Measurements from ENCODE around the gene RDH13. TPM values are rescaled to one million over a fixed set of nuclear protein-coding genes. Genes with fewer than 3 reads are reported as not detected.

Gene RDH13
- total and polyA plus RNA-seq, 2 of the 8 experiments (the other 6 are each of a cell fraction or from before 2014, with no cell fraction given) = 15.9 to 31.5 TPM

DNA sequence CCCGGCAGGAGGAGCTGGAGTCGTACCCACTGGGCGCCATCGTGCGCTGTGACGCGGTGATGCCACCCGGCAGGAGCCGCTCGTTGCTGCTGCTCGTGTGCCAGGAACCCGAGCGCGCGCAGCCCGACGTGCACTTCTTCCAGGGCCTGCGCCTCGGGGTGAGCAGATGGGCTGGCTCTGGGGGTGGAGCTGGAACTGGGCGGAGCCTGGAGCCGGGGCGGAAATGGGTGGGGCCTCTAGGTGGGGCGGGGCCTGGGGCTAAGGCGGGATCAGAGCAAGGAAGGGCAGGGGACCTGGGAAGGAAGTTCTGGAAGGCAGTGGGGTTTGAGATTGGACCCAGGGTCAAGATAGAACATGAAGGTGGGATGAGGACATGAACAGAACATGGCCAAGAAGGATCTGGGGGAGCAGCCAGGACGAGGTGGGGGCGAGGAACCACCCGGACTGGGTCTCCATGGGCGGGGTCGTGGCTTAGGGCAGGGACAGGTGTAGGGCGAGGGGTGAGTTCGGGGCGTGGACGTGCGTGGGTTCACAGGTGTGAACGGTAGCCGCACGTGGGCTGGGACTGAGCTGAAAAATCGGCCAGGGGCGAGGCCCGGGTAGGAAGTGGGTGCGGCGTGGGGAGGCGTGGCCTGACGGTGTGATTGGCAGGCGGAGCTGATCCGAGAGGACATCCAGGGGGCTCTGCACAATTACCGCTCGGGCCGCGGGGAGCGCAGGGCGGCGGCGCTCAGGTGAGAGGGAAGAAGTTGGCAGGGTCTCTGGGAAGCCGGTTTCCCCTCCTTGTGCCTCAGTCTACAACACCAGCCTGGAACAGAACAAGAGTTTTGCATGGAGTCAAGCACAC is 17.4 kb upstream of the RDH13 start:
- Histone ChIP-seq H3K14ac (ENCODE audit: insufficient read length) (no peak overlapping the region), H4K8ac (ENCODE audit: extremely low read depth, insufficient read depth, low read length) (peak overlapping the region; percentile 89), H2BK20ac (ENCODE audit: low read length) (0 out of 2 replicates have a peak overlapping the region, but pooled peaks have one; percentile 80), H3K4me3 (ENCODE audit: extremely low read depth in 1 of 4, insufficient read depth in 2 of 4, low read depth in 3 of 4, low read length in 4 of 4) (peak overlapping the region; percentile 50 to 77 (median 58)), H3K4ac (replicated peaks; ENCODE audit: insufficient read length, low read depth, low read length) (peak overlapping the region; percentile 82), H2BK15ac (ENCODE audit: low read length) (peak overlapping the region; percentile 100; the same call in 1 of the 2 replicates), H3K4me2 (ENCODE audit: insufficient read depth in 1 of 2, low read depth in 2 of 2, low read length in 2 of 2) (peak overlapping the region; percentile 93 to 96), H4K91ac (replicated peaks; ENCODE audit: insufficient read length, low read length) (peak overlapping the region; percentile 99), H3K79me2 (ENCODE audit: control insufficient read depth in 1 of 2, insufficient read depth in 2 of 2, low read length in 2 of 2) (no peaks in the 10 kb centered on the region), H2AFZ (ENCODE audit: low read length) (no peak overlapping the region), H3K56ac (replicated peaks; ENCODE audit: insufficient read length, low read depth, low read length) (peak overlapping the region; percentile 18), H2BK12ac (ENCODE audit: low read depth, low read length) (peak overlapping the region; percentile 97; the same call in 1 of the 2 replicates), H2BK120ac (replicated peaks; ENCODE audit: low read depth, low read length) (no peak overlapping the region), H3K9me3 (ENCODE audit: insufficient read depth in 2 of 2, low read depth in 1 of 2, low read length in 1 of 2) (no peaks in the 10 kb centered on the region), H3K4me1 (replicated peaks in 1 of 4; ENCODE audit: control insufficient read depth in 3 of 4, insufficient read depth in 4 of 4, low read length in 3 of 4) (peaks cover 0 to 14% (median 10%) of the 10 kb centered on the region in 4 experiments; a peak in 6 of 7 replicates), H2AK5ac (ENCODE audit: low read depth, low read length) (peak overlapping the region; percentile 68; the same call in 1 of the 2 replicates), H3K23ac (ENCODE audit: insufficient read length) (no peak overlapping the region), H3K9ac (replicated peaks in 1 of 4; ENCODE audit: extremely low read depth in 1 of 4, low read depth in 3 of 4, low read length in 3 of 4) (peak overlapping the region in 3 of 4 experiments; percentile 31 to 56 (median 48); a peak in 5 of 7 replicates), H3K79me1 (ENCODE audit: low read depth, low read length) (no peaks in the 10 kb centered on the region), H4K5ac (ENCODE audit: insufficient read length, low read depth, low read length) (peak overlapping the region; percentile 55), H2BK5ac (ENCODE audit: low read depth, low read length) (peak overlapping the region; percentile 97; the same call in 1 of the 2 replicates), H3K27me3 (replicated peaks in 1 of 4; ENCODE audit: control insufficient read depth in 3 of 4, extremely low read depth in 1 of 4, insufficient read depth in 3 of 4, low read length in 3 of 4) (peaks cover 0 to 13% (median 8%) of the 10 kb centered on the region in 4 experiments; a peak in 5 of 7 replicates), H3K18ac (ENCODE audit: extremely low read depth, low read length) (peak overlapping the region; percentile 100), H4K20me1 (replicated peaks in 1 of 2; ENCODE audit: control insufficient read depth in 1 of 2, insufficient read depth in 2 of 2, low read length in 2 of 2) (peaks cover 2 to 8% of the 10 kb centered on the region in 2 experiments), H3K36me3 (ENCODE audit: control insufficient read depth in 2 of 4, insufficient read depth in 4 of 4, low read length in 3 of 4) (no peaks in the 10 kb centered on the region), H3K27ac (ENCODE audit: low read depth, low read length) (peak overlapping the region; percentile 39; the same call in 1 of the 2 replicates), H3K23me2 (ENCODE audit: low read depth, low read length) (peaks cover 14% of the 10 kb centered on the region)
- DNase-seq (ENCODE audit: low read depth in 1 of 2, low spot score in 2 of 2) (peak in 1 of 2 experiments; percentile 94), FAIRE-seq (no peak)
- WGBS, 2 experiments (ENCODE audit: extremely low coverage in 1 of 2, insufficient coverage in 1 of 2, insufficient read length in 1 of 2, insufficient replicate concordance in 2 of 2, low coverage in 1 of 2, low lambda C conversion rate in 2 of 2, missing lambda C conversion rate in 1 of 2) = 3% methylated on average over 42 of the region's 55 CpGs; no CpG with 5 or more reads in 1 of the 2 experiments
- ChIA-PET POLR2A (ENCODE audit: partially characterized antibody) (interaction anchor here (0.6 to 5.1 kb wide), 17 partner anchors 10 to 879 kb away, joined by 3 to 33 read pairs (median 4); partner anchors contain the start of genes LENG9 and PPP1R12C), CTCF (ENCODE audit: partially characterized antibody) (interaction anchor here (0.8 to 1.3 kb wide), 6 partner anchors 9 to 62 kb away, joined by 3 to 5 read pairs (median 3); no protein-coding TSS in a partner anchor)
- TF ChIP-seq EP300 (IDR thresholded peaks at IDR 0.05; ENCODE audit: borderline replicate concordance in 1 of 2, low read depth in 2 of 2, low read length in 2 of 2) (no peak), MAFK (IDR thresholded peaks at IDR 0.05; ENCODE audit: low read depth, low read length) (no peak), BRCA1 (IDR thresholded peaks at IDR 0.05; ENCODE audit: low read depth, low read length) (no peak), SAP30 (IDR thresholded peaks at IDR 0.05; ENCODE audit: insufficient read depth, insufficient replicate concordance, low read length) (no peak), KDM5A (IDR thresholded peaks at IDR 0.05; ENCODE audit: low read length) (no peak), SP1 (IDR thresholded peaks at IDR 0.05; ENCODE audit: low read depth, low read length) (no peak; the same call in 1 of the 2 replicates), SIRT6 (IDR thresholded peaks at IDR 0.05; ENCODE audit: low read length) (no peak), CREB1 (IDR thresholded peaks at IDR 0.05) (no peak; the same call in 1 of the 2 replicates)
- TF ChIP-seq, protein P1, sequence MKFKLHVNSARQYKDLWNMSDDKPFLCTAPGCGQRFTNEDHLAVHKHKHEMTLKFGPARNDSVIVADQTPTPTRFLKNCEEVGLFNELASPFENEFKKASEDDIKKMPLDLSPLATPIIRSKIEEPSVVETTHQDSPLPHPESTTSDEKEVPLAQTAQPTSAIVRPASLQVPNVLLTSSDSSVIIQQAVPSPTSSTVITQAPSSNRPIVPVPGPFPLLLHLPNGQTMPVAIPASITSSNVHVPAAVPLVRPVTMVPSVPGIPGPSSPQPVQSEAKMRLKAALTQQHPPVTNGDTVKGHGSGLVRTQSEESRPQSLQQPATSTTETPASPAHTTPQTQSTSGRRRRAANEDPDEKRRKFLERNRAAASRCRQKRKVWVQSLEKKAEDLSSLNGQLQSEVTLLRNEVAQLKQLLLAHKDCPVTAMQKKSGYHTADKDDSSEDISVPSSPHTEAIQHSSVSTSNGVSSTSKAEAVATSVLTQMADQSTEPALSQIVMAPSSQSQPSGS (IDR thresholded peaks at IDR 0.05; ENCODE audit: low read length) = no peak
